Activated T-cell treated with anti-CD3 and anti-CD28 coated beads, Interleukin-2, amount 50 U/mL, for 1 hour (primary cell): ENCODE measurements around the gene SERPINI1.

Experiments
- DNase-seq: peaks from one replicate; pipeline ENCODE4 v3.0.0-alpha.2; 2020

Gene SERPINI1

DNA sequence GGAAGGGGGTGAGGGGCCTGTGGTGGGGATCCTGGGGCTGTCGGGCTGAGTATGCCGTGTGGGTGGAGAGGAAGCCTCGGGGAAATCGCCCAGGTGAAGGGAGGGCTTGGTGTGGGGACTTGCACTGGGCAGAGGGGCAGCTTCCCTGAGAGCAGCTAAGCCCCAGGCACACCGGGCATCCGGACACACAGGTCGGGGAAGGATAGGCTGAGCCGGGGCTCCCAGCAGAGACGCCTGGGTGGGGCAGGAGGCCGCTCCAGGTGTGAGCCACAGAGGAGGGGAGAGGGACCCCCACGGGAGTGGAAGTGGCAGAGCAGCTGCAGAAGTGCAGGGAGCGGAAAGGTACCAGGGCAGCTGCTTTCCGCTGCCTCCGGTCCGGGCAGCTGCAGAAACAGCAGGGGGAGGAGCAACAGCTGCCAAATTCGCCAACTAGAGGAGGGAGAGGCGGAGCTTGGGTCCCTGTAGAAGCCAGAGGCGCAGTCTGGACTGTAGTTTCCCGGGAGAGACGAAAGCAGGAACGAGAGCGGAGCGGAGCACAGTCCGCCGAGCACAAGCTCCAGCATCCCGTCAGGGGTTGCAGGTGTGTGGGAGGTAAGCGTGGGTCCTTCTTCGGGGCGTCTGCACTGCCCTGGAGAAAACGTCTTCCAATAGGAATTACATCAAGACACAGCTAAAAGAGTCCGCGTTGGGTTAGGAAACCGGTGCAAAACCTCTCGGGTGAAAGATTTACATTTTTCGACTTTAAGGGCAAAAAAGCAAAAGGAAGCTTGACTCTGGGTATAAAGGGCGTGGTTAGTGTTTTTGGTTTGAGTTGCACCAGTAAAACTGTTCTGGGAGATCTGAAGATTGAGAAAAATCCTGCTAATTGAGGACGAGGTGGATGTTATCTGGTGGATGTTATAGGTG, at the start of gene SERPINI1:
TSS of gene SERPINI1 (plus strand) at position 489 of the 906 bp plus-strand sequence. CDS start 53,408 bp downstream, outside the sequence.
- DNase-seq, result no peak

- DNase-seq, result no peak
Measured at GRCh38 chr3:167691366-167691765, 44.2 kb upstream of the SERPINI1 start.

DNA sequence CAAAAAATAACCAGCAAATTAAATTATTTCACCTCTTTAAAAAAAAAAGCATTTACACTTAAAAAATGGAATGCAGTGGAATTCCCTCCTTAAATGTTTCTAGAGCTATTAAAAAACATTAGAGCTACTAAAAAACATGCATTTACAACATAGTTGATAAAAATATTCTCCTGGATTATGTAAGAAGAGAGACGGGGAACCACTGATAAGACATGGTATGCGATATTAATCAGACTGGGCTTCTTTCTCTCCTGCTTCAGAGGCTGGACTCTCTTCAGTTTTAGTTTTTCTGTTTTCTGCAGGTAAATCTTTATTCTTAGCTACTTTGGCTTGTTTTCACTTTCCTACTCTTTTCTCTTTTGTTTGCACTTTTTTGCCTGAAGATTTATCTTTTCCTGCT, 41.4 kb upstream of the SERPINI1 start:
- no peak for DNase-seq

DNA sequence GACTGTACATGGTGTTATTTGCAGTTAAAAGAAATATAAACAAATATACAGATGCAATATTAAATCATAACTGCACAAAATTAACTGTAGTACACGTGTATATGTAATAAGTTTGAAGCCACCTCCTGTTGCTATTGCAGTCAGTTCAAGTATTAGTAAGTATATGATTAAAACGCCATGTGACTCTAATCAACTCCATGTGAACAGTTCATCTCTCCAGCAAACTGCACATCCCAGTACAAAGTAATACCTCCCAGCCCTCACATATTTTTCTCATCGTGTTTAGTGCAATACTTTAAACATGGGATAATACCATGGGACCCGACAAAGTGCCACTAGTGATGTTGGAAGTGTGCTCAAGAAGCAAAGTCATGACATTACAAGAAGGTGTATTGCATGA, 35.5 kb upstream of the SERPINI1 start:
- DNase-seq, result no peak

DNA sequence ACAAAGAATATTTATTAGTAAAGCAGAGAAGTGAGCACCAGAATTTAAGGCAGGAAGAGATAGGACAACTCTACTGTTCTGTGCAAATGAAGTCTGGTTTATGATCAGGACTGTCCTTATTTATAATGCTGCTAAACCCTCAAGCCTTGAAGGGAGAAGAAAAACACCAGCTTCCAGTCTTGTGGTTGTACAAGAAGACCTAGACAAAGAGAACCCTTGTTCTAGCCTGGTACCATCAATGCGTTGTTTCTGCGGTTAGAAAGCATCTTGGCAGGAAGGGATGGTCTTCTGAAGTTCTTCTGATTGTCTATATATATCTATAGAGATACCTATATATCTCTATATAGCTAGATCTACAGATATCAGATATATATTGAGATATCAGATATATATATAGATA, 34.6 kb upstream of the SERPINI1 start:
- DNase-seq, result no peak

DNA sequence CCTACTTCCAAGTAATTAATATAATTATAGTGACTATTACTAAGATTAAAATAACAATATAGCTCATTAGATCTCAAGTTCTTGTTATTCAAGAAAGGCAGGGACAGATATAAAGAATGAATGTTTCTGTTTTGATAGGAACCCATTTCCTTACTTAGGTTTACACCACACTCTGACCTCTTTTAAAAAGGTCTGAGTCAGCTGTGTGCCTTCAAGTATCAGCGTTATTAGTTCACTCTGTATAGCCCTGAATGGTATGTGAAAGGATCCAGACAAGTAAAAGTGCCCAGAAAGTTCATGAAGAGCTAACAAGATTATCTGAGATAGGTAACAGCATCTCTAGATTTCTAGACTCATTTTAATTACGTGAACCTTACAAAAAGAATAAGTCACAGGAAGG, 29.7 kb upstream of the SERPINI1 start:
- DNase-seq, result no peak

GRCh38 chr3:167709690-167710089, 25.8 kb upstream of the SERPINI1 start:
- DNase-seq, result no peak

GRCh38 chr3:167710552-167710951, 25.0 kb upstream of the SERPINI1 start:
- DNase-seq, result no peak

DNA sequence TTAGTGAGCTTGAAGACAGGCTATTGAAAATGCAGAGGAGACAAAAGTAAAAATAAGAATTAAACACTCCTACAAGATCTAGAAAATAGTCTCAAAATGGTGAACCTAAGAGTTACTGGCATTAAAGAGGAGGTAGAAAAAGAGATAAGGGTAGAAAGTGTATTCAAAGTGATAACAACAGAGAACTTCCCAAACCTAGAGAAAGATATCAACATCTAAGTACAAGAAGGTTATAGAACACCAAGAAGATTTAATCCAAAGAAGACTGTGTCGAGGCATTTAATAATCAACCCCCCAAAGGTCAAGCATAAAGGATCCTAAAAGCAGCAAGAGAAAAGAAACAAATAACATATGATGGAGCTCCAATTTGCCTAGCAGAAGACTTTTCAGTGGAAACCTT, 24.1 kb upstream of the SERPINI1 start:
- no peak for DNase-seq

GRCh38 chr3:167712445-167712844, 23.1 kb upstream of the SERPINI1 start:
- DNase-seq, result no peak

DNA sequence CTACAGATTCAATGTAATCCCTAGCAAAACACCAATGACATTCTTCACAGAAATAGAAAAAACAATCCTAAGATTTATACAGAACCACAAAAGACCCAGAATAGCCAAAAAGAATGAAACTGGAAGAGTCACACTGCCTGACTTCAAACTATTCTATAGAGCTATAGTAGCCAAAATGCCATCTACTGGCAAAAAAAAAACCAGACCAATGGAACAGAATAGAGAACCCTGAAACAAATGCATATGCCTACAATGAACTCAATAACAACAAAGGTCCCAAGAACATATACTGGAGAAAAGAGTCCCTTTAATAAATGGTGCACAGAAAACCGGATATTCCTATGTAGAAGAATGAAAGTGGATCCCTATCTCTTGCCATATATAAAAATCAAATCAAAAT, 20.6 kb upstream of the SERPINI1 start:
- no peak for DNase-seq

DNA sequence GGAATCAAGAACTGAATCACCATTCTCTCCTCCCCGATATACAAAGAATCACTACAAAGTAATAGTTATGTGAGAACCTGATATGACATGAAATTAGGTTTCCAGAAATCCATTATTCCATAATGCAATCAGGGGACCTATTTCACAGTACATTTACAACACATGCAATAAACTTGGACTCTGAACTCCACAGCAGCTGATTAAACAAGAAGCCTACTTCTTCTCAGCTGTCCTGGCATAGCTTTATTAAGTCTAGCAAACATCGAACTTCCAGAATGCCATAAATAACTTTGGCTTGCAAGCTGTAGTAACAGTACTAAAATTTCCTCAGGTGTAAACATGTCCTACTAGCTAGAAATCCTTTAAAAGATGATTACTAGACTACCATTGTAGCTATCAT, 18.6 kb upstream of the SERPINI1 start:
- DNase-seq, result no peak

DNA sequence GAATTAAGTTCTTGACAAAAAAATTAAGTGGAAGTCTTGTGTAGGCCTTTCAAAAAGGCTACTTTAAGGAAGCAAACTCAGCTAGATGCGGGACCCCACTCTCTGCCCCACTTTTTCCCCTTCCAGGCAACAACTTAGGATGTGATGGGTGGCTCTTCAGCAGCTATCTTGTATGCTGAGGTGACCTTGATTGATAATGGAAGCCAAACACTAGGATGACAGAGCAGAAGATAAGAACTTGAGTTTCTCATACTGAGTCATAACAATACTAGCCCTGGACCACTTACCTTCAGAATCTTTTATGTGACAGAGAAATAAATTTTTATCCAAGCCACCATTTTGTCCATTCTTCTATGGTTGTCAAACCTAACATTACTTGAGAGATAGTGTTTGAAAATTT, 16.9 kb upstream of the SERPINI1 start:
- no peak for DNase-seq

- no peak for DNase-seq
Measured at GRCh38 chr3:167723025-167723512, 12.5 kb upstream of the SERPINI1 start.

GRCh38 chr3:167723872-167724271, 11.6 kb upstream of the SERPINI1 start:
- no peak for DNase-seq

DNA sequence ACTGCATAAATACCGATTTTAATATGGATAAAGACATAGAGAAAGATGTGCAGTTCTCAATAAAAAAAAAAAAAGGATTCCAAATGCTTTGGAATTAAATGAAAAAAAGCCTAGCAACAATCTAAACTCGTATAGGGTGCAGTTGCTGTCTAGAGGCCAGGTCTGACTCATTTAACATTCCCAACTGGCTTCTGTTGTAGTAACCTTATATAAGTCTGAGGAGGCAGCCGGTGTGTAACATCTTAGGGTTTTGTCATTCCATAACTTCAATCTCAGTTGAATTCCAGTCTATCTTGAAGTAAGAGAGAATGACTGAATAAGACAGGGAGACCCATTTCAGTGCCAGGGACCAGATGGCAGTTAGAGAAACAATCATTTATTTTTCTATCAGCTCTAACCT, 7.3 kb upstream of the SERPINI1 start:
- no peak for DNase-seq

GRCh38 chr3:167728632-167729323, 6.7 kb upstream of the SERPINI1 start:
- no peak for DNase-seq

DNA sequence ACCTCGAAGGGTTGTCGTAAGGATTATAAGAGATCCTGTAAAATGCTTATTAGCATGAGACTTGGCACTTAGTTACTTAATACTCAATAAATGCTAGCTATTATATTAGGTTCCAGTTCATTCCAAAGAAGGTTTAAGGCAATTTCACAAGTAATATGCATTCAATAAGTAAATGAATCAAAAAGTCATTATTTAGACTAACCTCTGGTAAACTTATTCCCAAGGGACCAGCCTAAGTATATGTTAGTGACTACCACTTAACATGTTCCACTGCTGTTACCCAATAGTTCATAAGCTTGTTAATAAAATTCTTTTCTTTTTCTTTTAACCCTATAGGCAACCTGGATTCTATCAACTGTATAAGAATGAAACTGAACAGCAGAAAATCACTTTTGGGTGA, 5.9 kb upstream of the SERPINI1 start:
- no peak for DNase-seq

DNA sequence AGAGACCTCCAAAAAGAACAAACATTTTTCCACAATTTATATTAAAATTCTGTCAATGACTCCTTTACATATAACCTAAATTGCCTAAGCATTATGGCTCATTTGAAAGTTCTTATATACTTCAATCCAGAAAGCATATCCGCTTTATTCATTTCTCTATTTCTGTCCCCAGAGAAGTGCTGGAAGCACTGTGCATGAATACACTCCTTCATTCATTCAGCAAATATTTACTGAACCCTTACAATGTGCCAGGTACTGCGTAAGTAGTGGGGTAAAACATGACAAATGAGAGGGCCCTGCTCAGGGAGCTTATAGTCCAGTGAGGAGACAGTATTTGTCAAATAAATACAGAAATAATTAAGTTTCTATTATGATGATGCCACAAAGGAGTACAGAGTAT, 4.1 kb upstream of the SERPINI1 start:
- DNase-seq, result no peak

DNA sequence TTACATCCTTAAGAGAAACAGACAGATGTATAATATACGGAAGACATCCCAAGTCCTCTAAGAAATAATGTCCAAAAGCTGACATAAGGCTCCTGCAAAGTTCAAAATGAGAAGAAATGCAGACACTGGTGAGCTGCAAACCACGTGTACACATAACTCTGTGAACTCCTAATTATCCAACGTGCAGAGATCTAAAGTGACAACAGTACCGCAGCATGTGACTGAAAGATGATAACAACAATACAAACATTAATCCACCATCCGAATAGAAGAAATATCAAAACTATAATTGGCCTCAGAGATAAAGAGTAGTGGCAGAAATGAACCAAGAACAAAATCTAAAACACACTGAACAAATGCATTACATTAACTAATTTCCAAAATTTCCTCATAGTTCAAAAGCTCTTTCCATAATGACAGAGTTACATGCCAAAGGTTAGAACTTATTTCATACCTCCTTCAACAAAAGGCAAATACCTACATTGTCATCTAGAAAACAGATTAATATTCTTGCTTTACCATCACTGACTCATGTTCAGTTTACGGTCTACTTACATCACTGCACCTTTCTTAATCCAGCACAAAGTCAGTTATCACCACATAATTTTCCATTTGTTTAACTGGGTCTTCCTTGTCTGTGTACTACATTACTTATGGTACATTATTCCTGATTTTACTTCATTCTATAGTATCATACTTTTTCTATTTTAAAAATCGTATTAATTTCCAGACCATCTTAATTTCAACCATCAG, 3.0 kb upstream of the SERPINI1 start:
- DNase-seq, result no peak

- no peak for DNase-seq
Measured at GRCh38 chr3:167733961-167734497, 1.5 kb upstream of the SERPINI1 start.

DNA sequence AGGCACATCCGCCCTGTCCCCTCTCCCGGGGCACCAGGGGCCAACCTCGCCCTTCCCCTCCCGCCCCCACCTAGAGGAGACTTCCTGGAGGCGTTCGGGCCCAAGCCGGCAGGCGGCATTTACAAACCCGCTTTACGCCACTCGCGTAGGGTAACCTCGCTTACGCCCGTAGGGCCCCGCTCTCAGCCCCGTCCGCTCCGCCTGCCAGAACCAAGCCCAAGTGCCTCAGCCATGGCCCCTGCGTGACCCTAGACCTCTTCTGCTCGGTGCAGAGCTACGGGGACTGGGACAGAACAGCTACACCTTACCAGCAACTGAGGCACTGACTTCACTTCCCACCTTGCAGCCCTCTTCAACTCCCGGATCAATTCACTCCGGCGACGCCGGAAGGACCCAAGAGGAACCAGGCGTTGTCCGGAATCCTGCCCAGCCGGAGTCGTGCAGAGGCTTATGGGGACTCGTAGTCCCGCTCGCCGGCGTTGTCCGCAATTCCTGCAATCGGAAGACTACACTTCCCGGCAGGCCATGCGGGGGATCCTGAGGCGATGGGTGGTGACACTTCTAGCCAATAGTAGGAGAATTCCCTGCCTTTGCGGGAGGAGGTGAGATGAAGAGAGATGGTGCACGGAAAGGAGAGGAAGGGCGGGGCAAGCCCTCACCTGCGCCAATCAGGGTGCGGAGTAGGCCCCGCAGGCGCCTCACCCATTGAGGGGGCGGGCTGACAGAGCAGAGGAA, 856 bp upstream of the SERPINI1 start, which contains the start of gene PDCD10:
TSS of gene PDCD10 (minus strand) at position 395 of the 735 bp plus-strand sequence. CDS start 14,735 bp downstream, outside the sequence.
- DNase-seq, result peak; percentile 95
